K562 (cell line): ENCODE measurements around the gene SPEM1. TPM values are rescaled to one million over a fixed set of nuclear protein-coding genes. Genes with fewer than 3 reads are reported as not detected.

Experiments used
- ATAC-seq: fragments of 200-7000 bp; cut with Tn5 transposase; 3 replicates; pipeline ENCODE4 v1.9.1; 2020; ENCODE audit warnings: moderate library complexity
- BruUV-seq: library from RNA; stranded (reverse); fragments of 400-500 nt; replicated peaks from 2 replicates; lab custom pipeline; 2021; lab: Mats Ljungman, UMichigan
- CTCF ChIA-PET: fragments of 300-600 bp; formaldehyde crosslinking; extraction: SDS; loops from one replicate; lab custom pipeline; 2021; ENCODE audit warnings: low intra/inter-chr PET ratio; lab: Yijun Ruan, JAX
- POLR2A ChIA-PET: fragments of 300-600, 350-650 bp; sonication (Branson Sonifier 250); formaldehyde crosslinking; extraction: SDS; loops from one replicate; lab custom pipeline; 2021; ENCODE audit warnings: antibody characterized with exemption, inconsistent platforms; lab: Yijun Ruan, JAX
- DNase-seq, 4 experiments: peaks; one replicate each; pipeline versions ENCODE4 v3.0.0 to v3.0.0-alpha.2; 2011 to 2018; ENCODE audit warnings: low spot score in 3 of 4, mixed read lengths in 3 of 4; ENCODE audit errors: extremely low read depth in 1 of 4
- FAIRE-seq: peaks from 2 replicates; lab custom pipeline; 2011; peaks lifted over from hg19 to GRCh38; lab: Jason Lieb, UNC
- H2AFZ ChIP-seq: 2 replicates; pipeline ENCODE4 v1.6.0; 2011; ENCODE audit warnings: low read depth, low read length, control low read depth, inconsistent platforms
- H3K27ac ChIP-seq: fragments of 200-600 bp; 3 replicates; pipeline ENCODE4 v1.8.0; 2011; ENCODE audit warnings: low read depth, mild to moderate bottlenecking, control low read depth, inconsistent platforms, low read length, moderate library complexity, mixed read lengths; ENCODE audit errors: extremely low read depth
- H3K27me3 ChIP-seq, 2 experiments: fragments of 300-600 bp in 1 of 2; 2 replicates in 1 of 2; 3 replicates in 1 of 2; pipeline versions ENCODE4 v1.6.0 to v1.8.0; 2011; ENCODE audit warnings: inconsistent platforms in 2 of 2, low read length in 2 of 2, mild to moderate bottlenecking in 1 of 2, mixed read lengths in 1 of 2, moderate library complexity in 1 of 2; ENCODE audit not compliant: control insufficient read depth in 2 of 2, insufficient read depth in 2 of 2
- H3K36me3 ChIP-seq: fragments of 300-600 bp; 3 replicates; pipeline ENCODE4 v1.8.0; 2011; ENCODE audit warnings: mild to moderate bottlenecking, low read length, inconsistent platforms; ENCODE audit not compliant: control insufficient read depth, insufficient read depth
- H3K4me1 ChIP-seq, 2 experiments: fragments of 200-600 bp in 1 of 2; replicated peaks in 1 of 2; 2 replicates in 1 of 2; 3 replicates in 1 of 2; pipeline versions ENCODE4 v1.5.1 to v1.8.0; 2011; ENCODE audit warnings: inconsistent platforms in 2 of 2, low read length in 2 of 2, mild to moderate bottlenecking in 1 of 2, mixed read lengths in 1 of 2, moderate library complexity in 1 of 2; ENCODE audit not compliant: control insufficient read depth in 2 of 2, insufficient read depth in 2 of 2
- H3K4me2 ChIP-seq: 2 replicates; pipeline ENCODE4 v1.6.1; 2011; ENCODE audit warnings: low read length, control low read depth, inconsistent platforms, mixed read lengths; ENCODE audit not compliant: insufficient read depth
- H3K4me3 ChIP-seq: fragments of 200-600 bp; sonication (generic), shearing (Covaris generic); 2 replicates; pipeline ENCODE4 v1.5.1; 2016; ENCODE audit warnings: control low read depth, inconsistent platforms
- H3K79me2 ChIP-seq: fragments of 200-600 bp; 3 replicates; pipeline ENCODE4 v1.8.0; 2011; ENCODE audit warnings: low read length, inconsistent platforms; ENCODE audit not compliant: control insufficient read depth, insufficient read depth
- H3K9ac ChIP-seq, 2 experiments: 2 replicates each; pipeline versions ENCODE4 v1.6.0 to v1.6.1; 2011; ENCODE audit warnings: low read depth in 2 of 2, low read length in 2 of 2, control low read depth in 1 of 2, inconsistent platforms in 1 of 2, mild to moderate bottlenecking in 1 of 2, mixed read lengths in 1 of 2; ENCODE audit not compliant: insufficient read depth in 1 of 2
- H3K9me1 ChIP-seq: one replicate; pipeline ENCODE4 v1.6.0; 2011; ENCODE audit warnings: inconsistent platforms, mild to moderate bottlenecking, low read length, moderate library complexity; ENCODE audit not compliant: control insufficient read depth, insufficient read depth
- H3K9me3 ChIP-seq: replicated peaks from 2 replicates; pipeline ENCODE4 v1.5.1; 2011; ENCODE audit warnings: low read depth, low read length, inconsistent platforms; ENCODE audit not compliant: control insufficient read depth, insufficient read depth
- H4K20me1 ChIP-seq: replicated peaks from 2 replicates; pipeline ENCODE4 v1.6.1; 2011; ENCODE audit warnings: low read length, inconsistent platforms, mixed read lengths; ENCODE audit not compliant: control insufficient read depth, insufficient read depth
- ATF1 ChIP-seq, 2 experiments: fragments of 450-650 bp in 1 of 2; IDR thresholded peaks; 2 replicates each; pipeline ENCODE4 v1.6.1; 2016; ENCODE audit warnings: missing compliant biosample characterization in 1 of 2, missing genetic modification characterization in 1 of 2
- ATF3 ChIP-seq, 2 experiments: fragments of 450-650 bp in 1 of 2; sonication (generic) in 1 of 2; formaldehyde crosslinking in 1 of 2; IDR thresholded peaks in 1 of 2; conservative IDR thresholded peaks in 1 of 2; 2 replicates each; pipeline versions ENCODE4 v1.6.1 to v1.8.1; 2016 to 2023; ENCODE audit warnings: mild to moderate bottlenecking in 2 of 2, moderate library complexity in 2 of 2, inconsistent platforms in 1 of 2, missing genetic modification reagents in 1 of 2
- ATF7 ChIP-seq: fragments of 450-650 bp; IDR thresholded peaks from 2 replicates; pipeline ENCODE4 v1.7.1; 2014; ENCODE audit warnings: mild to moderate bottlenecking, moderate library complexity
- CBFA2T3 ChIP-seq: fragments of 450-650 bp; IDR thresholded peaks from 2 replicates; pipeline ENCODE4 v1.6.1; 2017
- HMBOX1 ChIP-seq: sonication (generic); IDR thresholded peaks from 2 replicates; pipeline ENCODE4 v1.6.1; 2016
- JUND ChIP-seq, 2 experiments: IDR thresholded peaks; 2 replicates in 1 of 2; 3 replicates in 1 of 2; pipeline ENCODE4 v1.6.1; 2011; ENCODE audit warnings: borderline replicate concordance in 2 of 2, low read depth in 2 of 2, low read length in 2 of 2, improper control_type of control experiment in 1 of 2, missing biosample characterization in 1 of 2, missing genetic modification characterization in 1 of 2, missing genetic modification reagents in 1 of 2
- KAT8 ChIP-seq: fragments of 450-650 bp; IDR thresholded peaks from 2 replicates; pipeline ENCODE4 v1.6.1; 2016; ENCODE audit warnings: low read depth, mild to moderate bottlenecking
- NFE2 ChIP-seq: IDR thresholded peaks from 2 replicates; pipeline ENCODE4 v1.6.1; 2014; ENCODE audit warnings: antibody characterized with exemption, low read depth
- NR2C2 ChIP-seq, 2 experiments: fragments of 200-800 bp in 1 of 2; sonication (Bioruptor generic) in 1 of 2; sonication (generic) in 1 of 2; formaldehyde crosslinking in 1 of 2; IDR thresholded peaks; 2 replicates each; pipeline versions ENCODE4 v1.6.1 to v1.8.0; 2016 to 2022; ENCODE audit warnings: mild to moderate bottlenecking in 1 of 2, missing compliant biosample characterization in 1 of 2, missing genetic modification characterization in 1 of 2, missing genetic modification reagents in 1 of 2
- RCOR1 ChIP-seq, 2 experiments: IDR thresholded peaks; 2 replicates each; pipeline ENCODE4 v1.6.1; 2012; ENCODE audit warnings: low read depth in 2 of 2, low read length in 2 of 2, borderline replicate concordance in 1 of 2, improper control_type of control experiment in 1 of 2
- SIX5 ChIP-seq, 2 experiments: IDR thresholded peaks; 2 replicates each; pipeline ENCODE4 v1.6.1; 2011; ENCODE audit warnings: low read length in 2 of 2, borderline replicate concordance in 1 of 2, low read depth in 1 of 2, mild to moderate bottlenecking in 1 of 2, moderate library complexity in 1 of 2; ENCODE audit not compliant: insufficient read depth in 1 of 2
- YY1 ChIP-seq, 3 experiments: IDR thresholded peaks; 2 replicates each; pipeline ENCODE4 v1.6.1; 2011; ENCODE audit warnings: low read length in 2 of 3, mild to moderate bottlenecking in 2 of 3, moderate library complexity in 2 of 3, borderline replicate concordance in 1 of 3, control low read depth in 1 of 3, low read depth in 1 of 3; ENCODE audit not compliant: insufficient read depth in 3 of 3, insufficient replicate concordance in 2 of 3, control insufficient read depth in 1 of 3, insufficient read length in 1 of 3; ENCODE audit errors: extremely low read depth in 1 of 3
- ZC3H11A ChIP-seq: IDR thresholded peaks from 2 replicates; pipeline ENCODE4 v1.6.1; 2012; ENCODE audit warnings: low read depth, low read length, improper control_type of control experiment
- ZKSCAN1 ChIP-seq: fragments of 150-350 bp; IDR thresholded peaks from 2 replicates; pipeline ENCODE4 v1.6.1; 2016; ENCODE audit warnings: low read depth, low read length
- ZNF175 ChIP-seq: fragments of 200-800 bp; sonication (Bioruptor generic); IDR thresholded peaks from 2 replicates; pipeline ENCODE4 v1.6.1; 2016; ENCODE audit warnings: low read depth, mild to moderate bottlenecking, missing genetic modification characterization, missing compliant biosample characterization
- ZNF445 ChIP-seq: fragments of 250-450 bp; sonication (Bioruptor Pico); IDR thresholded peaks from 2 replicates; pipeline ENCODE4 v1.4.0; 2020; ENCODE audit warnings: low read depth, mild to moderate bottlenecking, moderate library complexity
- ZNF764 ChIP-seq: fragments of 250-450 bp; sonication (Bioruptor Pico); IDR thresholded peaks from 2 replicates; pipeline ENCODE4 v1.4.0; 2020; ENCODE audit warnings: low read depth, mild to moderate bottlenecking, moderate library complexity
- WGBS: fragments of 100-300 bp; shearing (Covaris generic); methylation state at CpG from one replicate; pipeline ENCODE4 v1.1.6; 2016; ENCODE audit warnings: low coverage, mixed read lengths; ENCODE audit not compliant: insufficient coverage; ENCODE audit errors: missing lambda C conversion rate; 5-methylcytosine and 5-hydroxymethylcytosine counted together
- in situ Hi-C: fragments of 300-500 bp; cut with MboI; formaldehyde crosslinking; loops from 4 replicates; pipeline ENCODE4 v1.15.0; 2018; ENCODE audit warnings: inconsistent platforms, mixed read lengths
- intact Hi-C: fragments of 100-400 bp; cut with micrococcal nuclease; formaldehyde crosslinking; loops from 2 replicates; pipeline ENCODE4 v1.14.2; 2022
- polyA plus RNA-seq, 8 experiments: library from polyadenylated mRNA; depleted of rRNA in 4 of 8; stranded (reverse) in 5 of 8; unstranded in 3 of 8; fragments of >200 nt; fragmentation: Nextera tagmentation in 2 of 8; fragmentation: Illumina TruSeq in 1 of 8; extraction: Ambion mirVana in 2 of 8; extraction: Trizol in 1 of 8; gene quantifications; 2 replicates each; pipeline versions ENCODE4 v1.2.1 to v1.2.3, GENCODE V29; 2011 to 2014; ENCODE audit warnings: inconsistent platforms in 1 of 8, missing spikeins in 1 of 8
- total RNA-seq, 7 experiments: library from RNA; depleted of rRNA in 6 of 7; stranded (reverse); fragments of >200 nt in 6 of 7; fragmentation: Illumina TruSeq in 2 of 7; extraction: Trizol in 2 of 7; gene quantifications; 2 replicates each; pipeline versions ENCODE4 v1.2.1 to v1.2.3, GENCODE V29; 2011 to 2021; ENCODE audit warnings: low replicate concordance in 1 of 7

Gene SPEM1
- total and polyA plus RNA-seq, 9 of the 15 experiments (the other 6 are each of a cell fraction or from before 2014, with no cell fraction given), result not detected

- intact Hi-C loops (no loop called here), in situ Hi-C loops (no loop called here)
- H3K4me2 ChIP-seq, result no peak overlapping the region
- H3K27ac ChIP-seq, result peak overlapping the region; percentile 70
- H3K4me3 ChIP-seq, result no peak overlapping the region
- H4K20me1 ChIP-seq, result no peaks in the 10 kb centered on the region
- H3K4me1 ChIP-seq, result peaks cover 8 to 29% of the 10 kb centered on the region in 2 experiments
- no TSS peak for BruUV-seq
- no peaks in the 10 kb centered on the region for H3K9me1 ChIP-seq
- WGBS, result 0% methylated on average over 1 of the region's 16 CpGs
- peak; percentile 74 for ATAC-seq
- peak; percentile 97 for FAIRE-seq
- H3K9me3 ChIP-seq, result no peaks in the 10 kb centered on the region
- no peak overlapping the region for H2AFZ ChIP-seq
- peaks cover 35% of the 10 kb centered on the region; the same call in 1 of the 3 replicates for H3K36me3 ChIP-seq
- POLR2A ChIA-PET, result interaction anchor here (0.5 to 2.0 kb wide), 8 partner anchors 10 to 394 kb away, joined by 3 to 6 read pairs (median 4); partner anchors contain the start of gene SLC35G6
- H3K79me2 ChIP-seq, result peaks cover 19% of the 10 kb centered on the region
- H3K9ac ChIP-seq, result peak overlapping the region in 1 of 2 experiments; percentile 64; a peak in 2 of 4 replicates
- peak in 3 of 4 experiments; percentile 27 to 87 (median 41) for DNase-seq
- CTCF ChIA-PET, result no interaction called here
- H3K27me3 ChIP-seq, result no peaks in the 10 kb centered on the region
- peak; percentile 79; the same call in 1 of the 2 replicates for TF ChIP-seq ZC3H11A
- no peak for TF ChIP-seq ZKSCAN1
- TF ChIP-seq NFE2, result 0 out of 2 replicates have a peak, but pooled peaks have one; percentile 18
- TF ChIP-seq RCOR1 (IDR thresholded peaks at IDR 0.05; ENCODE audit: borderline replicate concordance in 1 of 2, low read depth in 2 of 2, low read length in 2 of 2), result peak; percentile 39 to 81; a peak in 2 of 4 replicates
- no peak for TF ChIP-seq ZNF764 (CRISPR knock-in tag)
- peak; percentile 95 for TF ChIP-seq KAT8
- TF ChIP-seq JUND (IDR thresholded peaks at IDR 0.05; ENCODE audit: borderline replicate concordance, low read depth, low read length), result peak; percentile 25; the same call in 1 of the 2 replicates
- TF ChIP-seq JUND (tag; IDR thresholded peaks at IDR 0.05; ENCODE audit: borderline replicate concordance, low read depth, low read length), result peak; percentile 47; the same call in 1 of the 3 replicates
- peak; percentile 71 for TF ChIP-seq HMBOX1
- 0 out of 2 replicates have a peak, but pooled peaks have one; percentile 45 for TF ChIP-seq ZNF175 (CRISPR knock-in tag)
- peak; percentile 77 to 96 (median 89) for TF ChIP-seq YY1 (IDR thresholded peaks at IDR 0.05; ENCODE audit: borderline replicate concordance in 1 of 3, control insufficient read depth in 1 of 3, extremely low read depth in 1 of 3, insufficient read depth in 3 of 3, insufficient read length in 1 of 3, insufficient replicate concordance in 2 of 3, low read depth in 1 of 3, low read length in 2 of 3)
- TF ChIP-seq SIX5 (IDR thresholded peaks at IDR 0.05; ENCODE audit: borderline replicate concordance in 1 of 2, insufficient read depth in 1 of 2, low read depth in 1 of 2, low read length in 2 of 2), result no peak
- peak; percentile 80; the same call in 1 of the 2 replicates for TF ChIP-seq NR2C2 (CRISPR knock-in tag; IDR thresholded peaks at IDR 0.05)
- peak; percentile 95 for TF ChIP-seq NR2C2 (tag; IDR thresholded peaks at IDR 0.05)
- TF ChIP-seq ATF7, result peak; percentile 45; the same call in 1 of the 2 replicates
- peak; percentile 23; the same call in 1 of the 2 replicates for TF ChIP-seq ATF3 (IDR thresholded peaks at IDR 0.05)
- no peak for TF ChIP-seq ATF3 (CRISPR knock-in tag; conservative IDR thresholded peaks at IDR 0.05)
- TF ChIP-seq CBFA2T3, result peak; percentile 19; the same call in 1 of the 2 replicates
- TF ChIP-seq ATF1 (CRISPR knock-in tag; IDR thresholded peaks at IDR 0.05), result no peak
- TF ChIP-seq ATF1 (tag; IDR thresholded peaks at IDR 0.05), result 0 out of 2 replicates have a peak, but pooled peaks have one; percentile 20
- TF ChIP-seq ZNF445, result no peak
These were observed 46.7 kb downstream of the SPEM1 start for GRCh38 chr17:7466639-7467341.
